ENCODE measurements around the gene ACBD4.
A peak's percentile ranks its signal among the peaks of the same experiment; 100 is the strongest.

Gene ACBD4

GRCh38 chr17:45161288-45162024, 26.0 kb downstream of the ACBD4 start, which contains the start of gene HEXIM2:
Gene HEXIM2 (plus strand): TSS chr17:45161875. CDS start chr17:45162794, 919 bp downstream.
- DNase-seq = peak; percentile 100

DNA sequence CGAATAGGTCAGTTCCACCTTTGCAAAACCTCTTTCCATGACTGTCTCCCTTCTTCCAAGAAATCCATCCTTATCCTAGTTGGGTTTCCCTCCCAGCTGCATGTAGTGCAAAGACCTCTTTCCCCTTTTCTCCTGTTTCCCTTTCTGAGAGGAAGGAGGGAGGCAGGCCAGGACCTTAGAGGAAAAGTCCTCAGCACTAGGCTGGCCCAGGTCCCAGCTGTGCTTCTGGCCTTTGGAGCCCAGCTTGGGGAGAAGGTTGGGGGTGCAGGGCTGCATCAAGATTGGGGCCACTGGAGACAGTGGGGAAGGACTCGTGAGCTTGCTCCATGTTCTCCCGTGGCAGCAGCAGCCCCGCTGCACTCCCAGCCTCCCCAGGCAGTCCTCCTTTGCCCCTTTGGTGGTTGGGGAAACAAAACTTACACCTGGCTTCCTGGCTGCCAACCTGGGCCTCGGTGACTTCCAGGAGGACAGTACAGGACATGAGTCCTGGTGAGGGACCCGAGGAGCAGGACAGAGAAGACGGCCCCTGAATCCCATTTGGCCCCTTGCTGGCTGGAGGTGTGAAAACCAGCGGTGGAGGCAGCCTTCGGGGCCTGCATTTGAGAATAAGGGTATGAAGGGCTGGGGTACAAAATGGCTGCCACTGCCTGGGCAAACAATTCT, 26.7 kb downstream of the ACBD4 start:
- no peak for DNase-seq

GRCh38 chr17:45164734-45165269, 29.3 kb downstream of the ACBD4 start:
- no peak for DNase-seq

- DNase-seq = no peak
Measured at GRCh38 chr17:45168991-45169752, 33.7 kb downstream of the ACBD4 start.

DNA sequence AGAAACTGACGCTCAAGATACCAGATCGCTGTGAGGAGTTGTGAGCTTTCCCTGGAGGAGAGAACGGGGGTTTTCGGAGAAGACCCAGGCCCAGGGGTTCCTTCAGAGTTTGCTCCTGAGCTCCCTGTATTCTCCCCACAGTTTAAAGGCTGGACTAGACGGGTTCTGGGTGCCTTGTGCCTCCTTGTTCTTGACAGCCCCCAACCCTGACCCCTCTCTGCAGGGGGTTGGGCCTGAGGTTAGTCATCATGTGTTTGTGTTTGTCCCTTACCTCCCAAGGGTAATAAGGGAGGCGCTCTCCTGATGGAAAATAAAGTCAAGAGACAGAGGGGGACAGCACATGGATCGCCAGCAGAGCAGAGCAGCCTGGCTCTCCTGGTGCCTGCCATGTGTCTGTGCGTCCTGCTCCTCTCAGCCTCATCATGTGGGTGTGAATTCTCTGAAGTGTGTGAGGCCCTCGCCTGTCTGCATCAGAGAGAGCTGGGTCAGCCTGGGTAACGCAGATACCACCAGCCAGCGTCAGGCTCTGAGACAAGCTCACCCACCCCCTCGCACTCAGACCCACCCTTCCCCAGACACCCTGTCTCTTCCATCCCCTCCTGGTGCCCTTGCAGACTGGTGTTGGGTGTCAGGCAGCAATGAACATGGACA, 34.9 kb downstream of the ACBD4 start:
- DNase-seq = no peak

DNA sequence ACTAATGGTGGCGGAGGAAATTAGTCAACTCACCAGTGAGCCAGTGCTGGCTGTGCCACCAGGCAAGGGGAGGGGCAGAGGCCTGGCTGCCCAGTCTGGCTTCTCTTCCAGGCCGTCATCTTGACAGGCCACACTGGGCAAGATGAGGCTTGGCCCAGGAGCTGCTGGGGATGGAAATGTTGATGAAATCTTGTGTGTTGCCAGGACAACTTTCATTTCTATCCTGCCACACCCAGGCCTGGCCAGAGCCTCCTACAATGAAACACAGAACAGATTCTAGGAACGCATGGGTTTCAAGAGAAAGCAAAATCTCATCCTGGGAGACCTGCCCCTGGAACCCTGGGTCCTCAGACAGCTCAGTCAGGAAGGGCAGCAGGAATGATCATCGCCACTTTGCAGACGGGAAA, 35.4 kb downstream of the ACBD4 start:
- DNase-seq = no peak

GRCh38 chr17:45171338-45172231, 36.1 kb downstream of the ACBD4 start:
- DNase-seq = no peak

- no peak for DNase-seq
Measured at GRCh38 chr17:45172232-45172540, 36.7 kb downstream of the ACBD4 start.

- DNase-seq = no peak
Measured at GRCh38 chr17:45172541-45173286, 37.2 kb downstream of the ACBD4 start.

DNA sequence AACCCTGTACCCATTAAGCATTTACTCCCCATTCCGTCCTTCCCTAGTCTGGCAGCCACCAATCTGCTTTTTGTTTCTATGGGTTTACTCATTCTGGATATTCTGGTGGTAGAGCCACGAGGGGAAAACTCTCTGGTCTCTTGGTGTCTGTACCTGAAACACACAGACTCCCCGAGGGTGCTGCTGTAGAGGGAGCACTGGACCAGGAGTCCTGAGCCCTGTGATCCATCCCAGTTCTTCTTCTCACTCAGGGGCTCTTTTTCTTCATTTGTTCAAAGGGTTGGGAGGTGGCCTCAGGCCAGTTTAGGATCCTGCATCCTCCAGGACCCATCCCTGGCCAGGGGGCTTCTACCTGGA, 40.2 kb downstream of the ACBD4 start:
- DNase-seq = no peak

- DNase-seq = no peak
Measured at GRCh38 chr17:45177563-45177962, 42.1 kb downstream of the ACBD4 start.

DNA sequence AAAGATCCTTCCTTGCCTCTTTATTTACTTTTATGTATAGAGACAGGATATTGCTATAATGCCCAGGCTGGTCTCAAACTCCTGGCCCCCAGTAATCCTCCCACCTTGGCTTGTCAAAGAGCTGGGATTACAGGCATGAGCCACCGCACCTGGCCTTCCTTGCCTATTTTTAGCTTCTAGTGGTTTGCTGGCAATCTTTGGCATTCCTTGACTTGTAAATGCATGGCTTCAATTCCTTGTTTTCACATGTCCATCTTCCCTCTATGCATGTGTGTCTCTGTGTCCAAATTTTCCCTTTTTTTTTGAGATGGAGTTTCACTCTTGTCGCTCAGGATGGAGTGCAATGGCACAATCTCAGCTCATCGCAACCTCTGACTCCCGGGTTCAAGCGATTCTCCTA, 48.7 kb downstream of the ACBD4 start:
- no peak for DNase-seq

DNA sequence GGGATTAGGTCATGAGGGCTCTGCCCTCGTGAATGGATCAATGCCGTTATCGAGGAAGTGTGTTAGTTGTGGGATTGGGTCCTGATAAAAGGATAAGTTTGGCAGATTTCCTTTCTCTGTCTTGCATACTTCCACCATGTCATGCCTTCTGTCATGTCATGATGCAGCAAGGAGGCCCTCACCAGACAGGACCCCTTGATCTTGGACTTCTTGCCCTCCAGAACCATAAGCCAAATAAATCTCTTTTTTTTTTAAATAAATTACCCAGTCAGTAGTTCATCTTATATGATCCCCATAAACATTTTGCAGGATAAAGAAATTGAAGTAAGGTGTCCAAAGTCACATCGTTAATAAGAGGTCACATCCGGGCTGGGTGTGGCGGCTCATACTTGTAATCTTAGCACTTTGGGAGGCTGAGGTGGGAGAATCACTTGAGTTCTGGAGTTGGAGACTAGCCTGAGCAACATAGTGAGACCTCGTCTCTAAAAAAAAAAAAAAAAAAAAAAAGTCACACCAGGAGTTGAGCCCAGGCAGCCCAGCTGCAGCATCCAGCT, 51.4 kb downstream of the ACBD4 start:
- no peak for DNase-seq

DNA sequence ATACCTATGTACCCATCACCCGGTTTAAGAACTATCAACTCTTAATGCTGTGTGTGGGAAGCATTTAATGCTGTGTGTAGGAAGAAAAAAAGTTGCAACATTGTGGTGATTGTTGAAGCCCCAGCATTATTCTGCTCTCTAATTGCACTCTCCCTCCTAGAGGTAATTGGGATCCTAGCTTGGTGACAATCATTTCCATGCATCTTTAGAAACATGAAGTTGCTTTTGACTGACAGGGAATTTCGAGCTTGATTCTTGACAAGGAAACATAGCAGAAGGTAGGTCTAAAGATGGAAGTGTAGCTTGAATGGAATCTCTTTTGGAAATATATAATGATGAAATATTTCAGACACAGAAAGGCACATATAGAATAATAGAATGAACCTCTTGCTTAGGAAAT, 53.5 kb downstream of the ACBD4 start:
- DNase-seq = no peak

GRCh38 chr17:45190503-45191255, 55.2 kb downstream of the ACBD4 start:
- no peak for DNase-seq

Data from NCI-H345 (cell line).